ENCODE data around the gene POU2AF1. TPM values are rescaled to one million over a fixed set of nuclear protein-coding genes. Genes with fewer than 3 reads are reported as not detected.

POU2AF1 gene
- polyA plus RNA-seq, 2 of the 4 experiments (the other 2 are of a cell fraction): not detected

DNA sequence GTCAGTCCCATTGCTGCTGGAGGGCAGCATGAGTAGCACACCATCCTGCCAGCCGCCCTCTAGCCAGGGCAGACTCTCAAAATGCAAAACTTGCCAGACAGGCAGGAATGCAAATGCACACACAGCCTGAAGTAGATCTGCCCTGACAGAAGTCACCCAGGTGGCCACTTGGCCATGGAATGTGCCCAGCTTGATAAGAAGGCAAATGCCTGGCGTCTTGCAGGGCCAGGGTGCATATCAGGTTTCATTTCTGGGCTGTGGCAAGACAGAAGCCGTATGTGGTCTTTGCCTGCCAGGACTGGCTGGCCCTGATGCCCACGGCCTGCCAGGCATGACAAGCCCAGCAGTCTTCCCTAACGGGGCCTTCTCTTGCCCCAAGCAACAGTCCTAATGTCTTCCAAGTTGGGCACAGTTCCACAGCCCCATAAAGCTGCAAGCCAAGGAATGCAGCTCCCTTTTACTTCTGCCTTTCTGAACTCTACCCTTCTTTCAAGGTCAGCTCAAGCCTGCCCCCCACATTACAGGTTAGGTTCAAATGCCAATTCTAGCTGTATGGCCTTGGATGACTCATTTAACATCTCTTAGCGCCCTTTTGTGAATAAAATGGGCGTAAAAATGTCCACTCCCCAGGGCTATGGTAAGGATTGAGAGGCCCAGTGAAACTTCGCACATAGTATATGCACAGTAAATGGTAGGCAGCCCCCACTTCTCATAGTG, 51.0 kb downstream of the POU2AF1 start (continued):
- TF ChIP-seq, protein P1, sequence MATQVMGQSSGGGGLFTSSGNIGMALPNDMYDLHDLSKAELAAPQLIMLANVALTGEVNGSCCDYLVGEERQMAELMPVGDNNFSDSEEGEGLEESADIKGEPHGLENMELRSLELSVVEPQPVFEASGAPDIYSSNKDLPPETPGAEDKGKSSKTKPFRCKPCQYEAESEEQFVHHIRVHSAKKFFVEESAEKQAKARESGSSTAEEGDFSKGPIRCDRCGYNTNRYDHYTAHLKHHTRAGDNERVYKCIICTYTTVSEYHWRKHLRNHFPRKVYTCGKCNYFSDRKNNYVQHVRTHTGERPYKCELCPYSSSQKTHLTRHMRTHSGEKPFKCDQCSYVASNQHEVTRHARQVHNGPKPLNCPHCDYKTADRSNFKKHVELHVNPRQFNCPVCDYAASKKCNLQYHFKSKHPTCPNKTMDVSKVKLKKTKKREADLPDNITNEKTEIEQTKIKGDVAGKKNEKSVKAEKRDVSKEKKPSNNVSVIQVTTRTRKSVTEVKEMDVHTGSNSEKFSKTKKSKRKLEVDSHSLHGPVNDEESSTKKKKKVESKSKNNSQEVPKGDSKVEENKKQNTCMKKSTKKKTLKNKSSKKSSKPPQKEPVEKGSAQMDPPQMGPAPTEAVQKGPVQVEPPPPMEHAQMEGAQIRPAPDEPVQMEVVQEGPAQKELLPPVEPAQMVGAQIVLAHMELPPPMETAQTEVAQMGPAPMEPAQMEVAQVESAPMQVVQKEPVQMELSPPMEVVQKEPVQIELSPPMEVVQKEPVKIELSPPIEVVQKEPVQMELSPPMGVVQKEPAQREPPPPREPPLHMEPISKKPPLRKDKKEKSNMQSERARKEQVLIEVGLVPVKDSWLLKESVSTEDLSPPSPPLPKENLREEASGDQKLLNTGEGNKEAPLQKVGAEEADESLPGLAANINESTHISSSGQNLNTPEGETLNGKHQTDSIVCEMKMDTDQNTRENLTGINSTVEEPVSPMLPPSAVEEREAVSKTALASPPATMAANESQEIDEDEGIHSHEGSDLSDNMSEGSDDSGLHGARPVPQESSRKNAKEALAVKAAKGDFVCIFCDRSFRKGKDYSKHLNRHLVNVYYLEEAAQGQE (IDR thresholded peaks at IDR 0.05): no peak
- TF ChIP-seq MAZ (IDR thresholded peaks at IDR 0.05; ENCODE audit: borderline replicate concordance, low read depth, low read length): no peak
- TF ChIP-seq RAD21 (conservative IDR thresholded peaks at IDR 0.05 in 1 of 2, IDR thresholded peaks at IDR 0.05 in 1 of 2): no peak
- TF ChIP-seq POLR2AphosphoS2 (conservative IDR thresholded peaks at IDR 0.05; ENCODE audit: low read length): no peak
- no peak for TF ChIP-seq RNF2 (IDR thresholded peaks at IDR 0.05; ENCODE audit: borderline replicate concordance, low read depth)
- TF ChIP-seq GATA3 (IDR thresholded peaks at IDR 0.05; ENCODE audit: borderline replicate concordance): no peak
- TF ChIP-seq NPAS2 (CRISPR knock-in tag; IDR thresholded peaks at IDR 0.05; ENCODE audit: borderline replicate concordance): no peak
- no peak for TF ChIP-seq KDM5A (IDR thresholded peaks at IDR 0.05)
- TF ChIP-seq ZSCAN20 (CRISPR knock-in tag; IDR thresholded peaks at IDR 0.05): no peak
- TF ChIP-seq, protein P2, sequence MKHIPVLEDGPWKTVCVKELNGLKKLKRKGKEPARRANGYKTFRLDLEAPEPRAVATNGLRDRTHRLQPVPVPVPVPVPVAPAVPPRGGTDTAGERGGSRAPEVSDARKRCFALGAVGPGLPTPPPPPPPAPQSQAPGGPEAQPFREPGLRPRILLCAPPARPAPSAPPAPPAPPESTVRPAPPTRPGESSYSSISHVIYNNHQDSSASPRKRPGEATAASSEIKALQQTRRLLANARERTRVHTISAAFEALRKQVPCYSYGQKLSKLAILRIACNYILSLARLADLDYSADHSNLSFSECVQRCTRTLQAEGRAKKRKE (CRISPR knock-in tag; IDR thresholded peaks at IDR 0.05; ENCODE audit: low read depth): no peak

DNA sequence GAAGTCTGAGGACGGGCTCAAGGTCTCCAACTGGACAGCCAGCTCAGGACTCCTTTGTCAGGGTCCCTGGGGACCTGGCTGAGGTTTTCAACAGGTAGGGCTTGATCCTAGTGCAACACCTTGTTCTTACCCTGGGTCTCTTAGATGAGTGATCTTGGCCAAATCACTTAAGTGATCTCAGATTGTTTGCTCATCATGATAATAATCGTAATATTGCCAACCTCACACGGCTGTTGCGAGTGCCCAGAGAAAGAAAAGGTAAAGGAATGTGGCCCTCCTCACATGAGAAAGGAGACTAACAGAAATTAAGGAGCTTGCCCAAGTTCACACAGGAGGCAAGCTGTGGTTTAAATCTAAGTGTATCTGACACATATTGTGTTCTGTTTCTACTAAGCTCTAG, 52.3 kb downstream of the POU2AF1 start:
- 39% methylated on average over 4 of the region's 4 CpGs for WGBS (ENCODE audit: missing lambda C conversion rate)
- TF ChIP-seq HOXB13 (CRISPR knock-in tag; IDR thresholded peaks at IDR 0.05; ENCODE audit: low read depth) (no peak), POLR2A (IDR thresholded peaks at IDR 0.05; ENCODE audit: low read length) (no peak), ZFP36 (IDR thresholded peaks at IDR 0.05; ENCODE audit: borderline replicate concordance, partially characterized antibody) (no peak), GATA3 (IDR thresholded peaks at IDR 0.05; ENCODE audit: borderline replicate concordance) (no peak), TP53 (CRISPR knock-in tag; IDR thresholded peaks at IDR 0.05) (no peak), KDM5A (IDR thresholded peaks at IDR 0.05) (no peak), MAFK (IDR thresholded peaks at IDR 0.05; ENCODE audit: partially characterized antibody) (no peak), TFCP2L1 (CRISPR knock-in tag; IDR thresholded peaks at IDR 0.05) (no peak), EHMT2 (IDR thresholded peaks at IDR 0.05; ENCODE audit: low read depth) (no peak), SREBF2 (IDR thresholded peaks at IDR 0.05) (no peak)
- H3K9me3 ChIP-seq: no peaks in the 10 kb centered on the region
- ChIA-PET POLR2A (no interaction called here), CTCF (interaction anchor here (0.6 to 0.9 kb wide), 2 partner anchors 9 to 18 kb away, joined by 3 to 5 read pairs; no protein-coding TSS in a partner anchor)
- no peak overlapping the region for H3K4me3 ChIP-seq
- no peak overlapping the region for H3K27ac ChIP-seq
- ATAC-seq (no peak), DNase-seq (ENCODE audit: low read depth in 1 of 2, low spot score in 1 of 2) (no peak), FAIRE-seq (no peak)
- H3K4me2 ChIP-seq: no peak overlapping the region
- H3K4me1 ChIP-seq: peaks cover 8% of the 10 kb centered on the region; the same call in 2 of the 3 replicates

DNA sequence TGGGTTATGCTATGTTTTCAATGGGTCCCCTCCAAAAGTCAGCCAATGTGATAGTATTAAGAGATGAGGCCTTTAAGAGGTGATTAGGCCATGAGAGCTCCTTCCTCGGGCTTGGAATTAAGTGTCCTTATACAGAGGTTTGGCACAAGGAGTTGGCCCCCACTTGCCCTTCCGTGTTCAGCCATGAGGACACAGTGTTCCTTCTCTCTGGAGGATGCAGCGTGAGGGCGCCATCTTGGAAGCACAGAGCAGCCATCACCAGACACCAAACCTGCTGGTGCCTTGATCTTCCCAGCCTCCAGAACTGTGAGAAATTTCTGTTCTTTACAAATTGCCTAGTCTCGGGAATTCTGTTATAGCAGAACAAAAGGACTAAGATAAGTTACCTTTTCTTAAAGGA, 53.8 kb downstream of the POU2AF1 start:
- TF ChIP-seq, protein P3, sequence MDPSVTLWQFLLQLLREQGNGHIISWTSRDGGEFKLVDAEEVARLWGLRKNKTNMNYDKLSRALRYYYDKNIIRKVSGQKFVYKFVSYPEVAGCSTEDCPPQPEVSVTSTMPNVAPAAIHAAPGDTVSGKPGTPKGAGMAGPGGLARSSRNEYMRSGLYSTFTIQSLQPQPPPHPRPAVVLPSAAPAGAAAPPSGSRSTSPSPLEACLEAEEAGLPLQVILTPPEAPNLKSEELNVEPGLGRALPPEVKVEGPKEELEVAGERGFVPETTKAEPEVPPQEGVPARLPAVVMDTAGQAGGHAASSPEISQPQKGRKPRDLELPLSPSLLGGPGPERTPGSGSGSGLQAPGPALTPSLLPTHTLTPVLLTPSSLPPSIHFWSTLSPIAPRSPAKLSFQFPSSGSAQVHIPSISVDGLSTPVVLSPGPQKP (IDR thresholded peaks at IDR 0.05; ENCODE audit: low read depth, low read length): no peak
- TF ChIP-seq HOXA7 (CRISPR knock-in tag; IDR thresholded peaks at IDR 0.05) (no peak), MAFK (IDR thresholded peaks at IDR 0.05; ENCODE audit: partially characterized antibody) (no peak), HDAC2 (IDR thresholded peaks at IDR 0.05) (no peak), ZNF302 (CRISPR knock-in tag; IDR thresholded peaks at IDR 0.05) (no peak), GATA3 (IDR thresholded peaks at IDR 0.05; ENCODE audit: borderline replicate concordance) (no peak), PHF8 (IDR thresholded peaks at IDR 0.05; ENCODE audit: borderline replicate concordance, low read depth) (no peak)
- Histone ChIP-seq H3K4me2 (no peak overlapping the region), H3K4me1 (peaks cover 19% of the 10 kb centered on the region; the same call in 2 of the 3 replicates), H3K4me3 (no peak overlapping the region), H3K9me3 (no peaks in the 10 kb centered on the region), H3K27ac (no peak overlapping the region)
- ATAC-seq (no peak), DNase-seq (ENCODE audit: low read depth in 1 of 2, low spot score in 1 of 2) (no peak), FAIRE-seq (no peak)
- WGBS (ENCODE audit: missing lambda C conversion rate): 73% methylated on average over 5 of the region's 5 CpGs
- CTCF ChIA-PET: no interaction called here
- POLR2A ChIA-PET: no interaction called here
